ENCODE measurements around the gene SCGB1C2.
"Not testable (repeated sequence)": the region's sequence is repeated elsewhere in the genome, so short reads cannot be mapped to it uniquely, and the experiment has no call there.

The SCGB1C2 gene

DNA sequence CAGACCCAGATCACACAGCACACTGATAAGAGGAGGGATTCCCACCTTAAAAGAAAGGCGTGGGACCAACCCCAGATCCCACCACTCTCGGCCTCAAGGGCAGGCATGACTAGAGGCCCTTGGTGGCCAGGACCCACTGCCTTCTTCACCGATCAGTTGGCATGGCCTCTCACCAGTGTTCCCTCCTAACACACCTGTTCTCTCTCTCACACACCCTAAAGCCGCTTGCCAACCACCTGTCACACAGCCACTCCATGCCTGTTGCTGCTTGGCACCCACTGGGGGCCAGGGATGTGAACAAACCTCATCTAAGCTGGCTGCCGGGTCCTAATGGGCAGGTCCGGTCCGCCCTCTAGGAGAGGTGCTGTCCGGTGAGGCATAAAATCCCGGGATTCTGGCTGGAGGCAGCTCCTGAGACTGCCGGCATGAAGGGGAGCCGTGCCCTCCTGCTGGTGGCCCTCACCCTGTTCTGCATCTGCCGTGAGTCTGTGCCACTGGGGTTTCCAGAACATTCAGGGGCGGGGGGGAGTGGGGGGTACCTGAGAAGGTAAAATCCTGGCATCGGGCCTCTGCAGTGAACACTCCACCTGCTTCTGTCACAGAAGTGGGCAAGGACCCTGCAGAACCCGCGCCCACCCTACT is at the start of gene SCGB1C2:
Gene SCGB1C2 (plus strand): TSS at position 404 of the 642 bp plus-strand sequence. CDS start 22 bp downstream, at position 426.
- not testable (repeated sequence) for DNase-seq

DNA sequence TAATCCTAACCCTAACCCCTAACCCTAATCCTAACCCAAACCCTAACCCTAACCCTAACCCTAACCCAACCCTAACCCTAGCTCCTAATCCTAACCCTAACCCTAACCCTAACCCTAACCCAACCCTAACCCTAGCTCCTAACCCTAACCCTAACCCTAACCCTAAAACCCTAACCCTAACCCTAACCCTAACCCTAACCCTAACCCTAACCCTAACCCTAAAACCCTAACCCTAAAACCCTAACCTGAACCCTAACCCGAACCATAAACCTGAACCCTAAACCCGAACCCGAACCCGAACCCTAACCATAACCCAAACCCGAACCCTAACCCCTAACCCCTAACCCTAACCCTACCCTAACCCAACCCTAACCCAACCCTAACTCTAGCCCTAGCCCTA is 24.3 kb upstream of the SCGB1C2 start:
- not testable (repeated sequence) for DNase-seq

DNA sequence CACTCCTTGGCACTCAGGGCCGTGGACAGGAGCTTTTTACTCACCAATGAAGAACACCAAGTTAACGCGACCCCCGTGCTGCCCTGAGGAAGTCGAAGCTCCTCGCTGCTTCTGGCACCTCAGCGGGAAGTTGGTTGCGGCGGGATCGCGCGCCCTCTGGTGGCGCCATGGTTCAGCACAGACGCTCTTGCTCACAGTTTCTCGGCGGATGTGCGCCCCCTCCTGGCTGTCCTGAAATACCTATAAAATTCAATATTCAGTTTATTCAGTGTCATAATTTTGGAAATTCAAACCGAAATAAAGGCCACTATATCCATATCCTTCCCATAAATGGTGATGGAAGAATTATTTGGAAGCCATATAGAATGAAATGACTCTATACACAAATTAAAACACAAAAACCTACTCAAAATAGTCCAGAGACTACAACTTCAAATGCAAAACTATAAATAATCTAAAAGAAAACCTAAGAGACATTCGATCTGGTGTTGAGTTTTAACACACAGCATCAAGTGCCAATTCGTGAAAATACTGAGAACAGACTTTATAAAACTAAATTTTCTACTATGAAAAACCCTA is 18.9 kb upstream of the SCGB1C2 start:
- DNase-seq = peak in 1 of 2 donors; percentile 67

DNA sequence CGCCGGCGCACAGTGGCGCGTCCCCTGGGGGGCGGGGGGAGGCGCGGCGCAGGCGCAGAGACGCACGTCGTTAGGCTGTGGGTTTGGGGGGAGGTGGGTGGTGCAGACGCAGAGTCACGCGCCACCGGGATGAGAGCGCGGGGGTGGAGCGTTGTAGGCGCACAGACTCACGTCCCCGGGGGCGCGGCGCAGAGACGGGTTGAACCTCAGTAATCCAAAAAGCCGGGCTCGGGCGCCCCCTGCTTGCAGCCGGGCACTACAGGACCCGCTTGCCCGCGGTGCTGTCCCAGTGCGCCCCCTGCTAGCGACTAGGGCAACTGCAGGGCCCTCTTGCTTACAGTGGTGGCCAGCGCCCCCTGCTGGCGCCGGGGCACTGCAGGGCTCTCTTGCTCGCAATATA is 3.4 kb upstream of the SCGB1C2 start:
- not testable (repeated sequence) for DNase-seq

DNA sequence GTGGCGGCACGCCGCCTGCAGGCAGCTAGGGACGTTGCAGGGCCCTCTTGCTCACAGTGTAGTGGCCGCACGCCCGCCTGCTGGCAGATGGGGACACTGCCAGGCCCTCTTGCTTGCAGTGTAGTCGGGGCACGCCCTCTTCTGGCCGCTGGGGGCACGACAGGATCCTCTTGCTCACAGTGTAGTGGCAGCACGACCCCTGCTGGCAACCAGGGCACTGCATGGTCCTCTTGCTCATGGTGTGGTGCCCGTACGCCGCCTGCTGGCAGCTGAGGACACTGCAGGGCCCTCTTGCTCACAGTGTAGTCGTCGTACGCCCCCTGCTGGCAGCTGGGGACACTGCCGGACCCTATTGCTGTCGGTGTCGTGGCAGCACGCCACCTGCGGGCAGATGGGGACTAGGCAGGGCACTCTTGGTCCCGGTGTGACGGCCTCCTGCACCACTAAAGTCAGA is 3.0 kb upstream of the SCGB1C2 start:
- peak in 1 of 2 donors; percentile 28 for DNase-seq

DNA sequence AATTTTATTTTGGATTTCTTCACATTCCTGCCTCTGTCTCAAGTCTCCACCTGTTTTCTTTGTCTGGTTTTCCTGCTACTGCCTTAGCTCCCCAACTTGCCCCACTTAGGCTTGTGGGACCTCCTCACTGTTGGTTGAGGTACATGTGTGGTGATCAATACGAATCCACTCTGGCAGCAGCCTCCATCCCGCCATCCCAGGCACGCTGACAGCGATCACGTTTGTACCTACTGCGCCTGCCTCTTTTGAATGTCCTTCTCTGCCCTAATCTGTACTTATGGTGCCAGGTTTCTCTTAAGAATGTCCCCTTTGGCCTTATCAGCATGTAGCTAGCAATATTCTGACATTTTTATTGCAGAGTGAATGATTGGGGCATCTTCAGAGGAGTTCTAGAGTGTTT is 2.3 kb upstream of the SCGB1C2 start:
- DNase-seq = not testable (repeated sequence)

DNA sequence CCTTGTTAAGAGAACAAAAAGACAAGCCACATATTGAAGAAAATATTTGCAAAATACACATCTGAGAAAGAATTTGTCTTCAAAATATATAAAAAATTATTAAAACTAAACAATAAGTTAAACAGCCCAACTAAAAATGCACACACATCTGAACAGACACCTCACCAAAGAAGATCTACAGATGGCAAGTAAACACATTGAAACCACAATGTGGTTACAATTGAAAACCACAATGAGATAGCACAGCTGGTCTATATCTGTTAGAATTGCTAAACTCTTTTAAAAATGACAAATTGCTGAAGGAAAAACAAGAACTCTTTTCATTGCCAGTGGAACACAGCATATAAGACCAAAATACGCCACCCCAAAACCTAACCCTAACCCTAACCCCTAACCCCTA is 1.5 kb upstream of the SCGB1C2 start:
- DNase-seq = not testable (repeated sequence)

DNA sequence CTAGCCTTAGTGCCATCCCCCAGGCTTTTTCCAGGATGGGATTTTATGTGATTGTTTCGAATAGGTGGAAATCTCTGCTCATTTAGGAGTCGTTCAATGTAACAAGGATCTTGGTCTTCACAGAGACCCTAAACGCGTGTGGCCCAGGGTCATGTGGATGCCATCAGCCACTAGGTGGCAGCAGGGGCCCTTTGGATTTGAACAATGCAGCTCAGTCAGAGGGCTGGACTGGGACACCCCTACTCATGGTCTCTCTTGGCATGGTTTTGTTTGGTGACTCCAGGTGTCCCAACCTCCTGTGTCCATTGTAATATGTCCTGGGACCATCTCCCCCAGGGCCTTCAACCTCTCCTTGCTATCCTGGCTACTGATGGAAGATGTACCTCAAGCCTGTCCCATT is 838 bp upstream of the SCGB1C2 start:
- peak; percentile 49 to 67 for DNase-seq

DNA sequence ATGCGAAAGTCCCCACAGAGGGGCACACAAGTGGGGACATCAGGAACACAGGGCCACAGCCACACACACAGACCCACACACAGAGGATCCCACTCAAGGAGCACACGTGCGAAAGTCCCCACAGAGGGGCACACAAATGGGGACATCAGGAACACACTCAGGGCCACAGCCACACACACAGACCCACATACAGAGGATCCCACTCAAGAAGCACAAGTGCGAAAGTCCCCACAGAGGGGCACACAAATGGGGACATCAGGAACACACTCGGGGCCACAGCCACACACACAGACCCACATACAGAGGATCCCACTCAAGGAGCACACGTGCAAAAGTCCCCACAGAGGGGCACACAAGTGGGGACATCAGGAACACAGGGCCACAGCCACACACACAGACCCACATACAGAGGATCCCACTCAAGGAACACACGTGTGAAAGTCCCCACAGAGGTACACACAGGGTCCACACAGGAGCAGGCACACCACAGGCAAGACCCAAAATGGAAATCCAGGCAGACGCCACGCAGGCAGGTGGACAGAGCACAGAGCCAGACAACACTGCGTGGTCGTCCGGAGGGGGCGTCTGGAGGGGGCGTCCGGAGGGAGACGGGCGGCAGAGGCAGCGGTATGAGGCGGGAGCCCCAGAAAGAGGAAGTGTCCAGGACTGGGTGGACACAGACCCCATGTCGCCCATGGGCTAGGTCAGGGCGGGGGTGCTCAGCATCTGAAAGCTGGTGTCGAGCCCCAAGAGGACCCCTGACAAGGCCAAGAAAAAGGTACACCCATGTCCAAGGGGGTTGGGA is 2.2 kb downstream of the SCGB1C2 start:
- not testable (repeated sequence) for DNase-seq

DNA sequence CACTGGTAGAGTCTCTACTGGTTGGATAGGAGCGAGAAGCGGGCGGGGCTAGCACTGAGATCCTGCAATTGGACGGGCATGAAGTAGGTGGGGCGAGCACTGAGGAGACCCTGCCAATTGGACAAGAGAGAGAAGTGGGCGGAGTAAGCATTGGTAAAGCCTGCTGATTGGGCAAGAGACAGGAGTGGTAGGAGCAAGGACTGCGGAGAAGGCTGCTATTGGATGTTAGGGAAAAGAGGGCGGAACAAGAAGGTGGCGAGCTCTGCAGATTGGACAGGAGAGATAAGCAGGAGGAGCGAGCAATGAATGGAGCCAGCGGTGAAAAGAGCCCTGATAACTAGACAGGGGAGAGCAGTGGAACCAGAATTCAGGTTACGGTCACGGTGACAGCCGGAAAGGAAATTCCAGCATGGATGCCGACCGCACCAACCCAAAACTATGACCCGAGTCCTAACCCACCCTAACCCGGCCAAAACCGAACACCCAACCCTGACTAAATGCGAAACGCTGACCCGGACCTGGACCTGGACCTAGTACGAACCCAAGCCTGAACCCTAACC is 4.8 kb downstream of the SCGB1C2 start:
- no peak for DNase-seq

DNA sequence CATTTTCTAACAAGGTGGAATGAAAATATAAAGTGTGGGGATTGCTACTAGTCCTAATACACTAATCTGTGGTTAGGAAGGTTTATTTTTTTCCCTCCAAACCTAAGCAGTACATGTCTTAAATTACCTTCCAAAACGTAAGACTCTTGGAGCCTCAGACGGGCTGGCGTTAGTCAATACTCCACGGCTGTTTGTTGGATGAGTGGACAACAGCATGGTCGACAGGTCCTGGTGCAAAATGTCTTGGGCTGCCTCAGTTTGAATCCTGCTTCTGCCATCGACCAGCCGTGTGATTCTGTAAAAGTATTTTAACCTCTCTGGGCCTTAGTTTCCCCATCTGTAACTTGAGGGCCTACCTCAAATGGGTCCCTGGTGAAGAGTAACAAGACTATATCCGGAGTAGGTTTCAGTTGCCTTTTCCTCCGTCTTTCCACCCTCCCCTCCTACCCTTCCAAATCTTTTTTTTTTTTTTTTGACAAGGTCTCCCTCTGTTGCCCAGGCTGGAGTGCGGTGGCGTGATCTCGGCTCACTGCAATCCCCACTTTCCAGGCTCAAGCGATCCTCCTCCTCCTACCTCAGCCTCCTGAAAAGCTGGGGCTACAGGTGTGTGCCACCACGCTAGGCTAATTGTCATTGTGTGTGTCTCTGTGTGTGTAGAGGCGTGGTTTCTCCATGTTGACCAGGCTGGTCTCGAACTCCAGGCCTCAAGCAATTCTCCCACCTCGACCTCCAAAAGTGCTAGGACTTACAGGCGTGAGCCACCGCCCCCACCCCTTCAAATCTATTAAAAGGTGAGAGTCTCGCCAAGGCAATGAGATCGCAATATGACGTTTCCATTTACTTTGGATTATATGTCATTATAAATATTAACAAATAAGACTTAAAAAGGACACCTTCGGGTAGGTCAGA is 5.8 kb downstream of the SCGB1C2 start:
- no peak for DNase-seq

DNA sequence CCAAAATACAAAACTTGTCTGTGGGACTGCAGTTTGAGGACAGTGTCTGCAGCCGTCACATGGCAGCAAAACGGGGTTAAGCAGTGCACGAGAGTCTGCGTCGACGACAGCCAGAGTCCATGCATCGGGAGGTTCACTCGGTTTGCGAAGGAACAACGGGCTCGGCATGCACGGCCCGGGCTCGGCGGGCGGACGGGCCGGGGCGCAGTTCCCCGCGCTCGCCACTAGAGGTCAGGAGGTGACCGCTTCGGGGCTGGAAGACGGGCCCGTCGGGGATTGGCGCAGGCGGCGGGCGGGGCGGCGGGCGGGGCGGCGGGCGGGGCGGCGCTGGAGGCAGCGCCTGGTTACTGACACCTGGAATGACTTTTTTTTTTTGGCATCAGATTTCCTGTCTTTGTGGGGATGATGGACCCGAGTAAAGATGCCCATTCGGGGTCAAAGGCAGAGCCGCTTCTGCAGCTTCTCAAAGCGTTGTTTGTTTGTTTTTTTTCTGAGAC is 6.5 kb downstream of the SCGB1C2 start:
- DNase-seq = peak; percentile 93 to 95

DNA sequence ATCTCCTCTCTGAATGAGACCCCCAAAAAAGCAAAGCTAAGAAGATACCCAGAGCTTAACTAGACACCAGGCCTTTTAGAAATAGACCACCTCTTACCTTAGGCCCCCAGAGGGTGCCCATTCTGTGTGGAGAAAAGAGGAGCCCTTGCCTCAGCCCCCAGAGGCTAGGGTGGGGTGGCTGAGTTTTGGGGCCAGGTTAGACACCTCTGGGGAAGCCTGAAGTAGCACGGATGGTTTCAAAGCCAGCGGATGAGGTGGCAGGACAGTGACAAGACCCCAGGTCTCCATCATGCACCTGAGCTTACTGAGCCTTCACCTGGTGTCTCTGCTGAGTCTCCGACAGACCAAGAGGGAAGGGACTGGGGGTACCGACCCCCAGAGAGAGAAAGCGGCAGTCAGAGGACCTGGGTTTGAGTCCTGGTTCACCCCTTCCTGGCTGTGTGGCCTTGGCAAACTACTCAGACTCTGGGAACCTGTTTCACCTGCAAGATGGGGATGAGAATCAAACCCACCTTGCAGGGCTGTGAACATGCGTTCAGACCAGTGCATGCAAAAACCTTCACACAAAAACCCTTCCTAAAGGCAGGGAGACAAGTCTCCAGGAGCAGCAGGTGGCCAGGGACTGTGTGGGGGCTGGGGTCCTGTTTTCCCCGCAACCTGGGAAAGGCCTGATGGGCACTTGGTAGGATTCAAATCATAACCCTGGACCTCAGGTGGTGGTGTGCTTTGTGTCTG is 7.7 kb downstream of the SCGB1C2 start:
- no peak for DNase-seq

DNA sequence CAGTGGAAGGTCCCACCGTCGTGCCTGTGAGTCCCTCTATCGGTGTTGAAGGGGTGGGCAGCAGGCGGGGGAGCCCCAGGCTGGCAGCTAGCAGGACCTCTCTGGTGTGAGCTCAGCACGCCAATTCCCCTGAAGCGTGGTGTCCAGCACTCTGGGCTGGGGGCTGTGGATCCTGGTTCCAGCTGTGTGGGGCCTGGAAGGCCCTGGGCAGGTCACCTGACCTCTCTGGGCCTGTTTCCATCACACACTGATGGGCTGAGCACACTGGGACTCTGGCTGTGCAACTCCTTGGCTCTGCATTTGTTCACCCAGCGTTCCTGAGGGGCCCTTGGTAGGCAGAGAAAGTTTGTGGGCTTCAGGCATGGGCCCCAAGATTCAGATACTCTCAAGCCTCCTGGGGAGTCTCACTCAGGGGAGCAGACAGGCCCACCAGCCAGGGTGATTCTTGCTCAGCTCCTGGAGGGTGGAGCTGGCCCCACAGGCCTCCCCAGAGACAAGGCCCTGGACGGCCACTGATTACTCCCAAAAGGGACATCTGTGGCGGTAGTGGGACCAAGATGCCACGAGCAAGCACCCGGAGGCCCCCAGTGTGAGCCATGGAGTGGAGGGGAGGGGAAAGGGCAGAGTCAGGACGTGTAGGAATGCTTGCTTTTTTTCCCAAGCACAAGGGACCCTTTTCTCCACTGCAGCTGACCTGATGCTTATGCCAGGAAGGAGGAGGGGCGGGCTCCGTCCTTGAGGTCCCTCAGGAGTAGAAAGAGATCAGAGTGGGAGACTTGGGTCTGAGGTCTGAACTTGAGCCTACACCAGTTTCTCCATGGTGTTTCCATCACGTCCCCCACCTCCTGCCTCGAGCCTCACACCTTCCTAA is 8.5 kb downstream of the SCGB1C2 start:
- DNase-seq = no peak

DNA sequence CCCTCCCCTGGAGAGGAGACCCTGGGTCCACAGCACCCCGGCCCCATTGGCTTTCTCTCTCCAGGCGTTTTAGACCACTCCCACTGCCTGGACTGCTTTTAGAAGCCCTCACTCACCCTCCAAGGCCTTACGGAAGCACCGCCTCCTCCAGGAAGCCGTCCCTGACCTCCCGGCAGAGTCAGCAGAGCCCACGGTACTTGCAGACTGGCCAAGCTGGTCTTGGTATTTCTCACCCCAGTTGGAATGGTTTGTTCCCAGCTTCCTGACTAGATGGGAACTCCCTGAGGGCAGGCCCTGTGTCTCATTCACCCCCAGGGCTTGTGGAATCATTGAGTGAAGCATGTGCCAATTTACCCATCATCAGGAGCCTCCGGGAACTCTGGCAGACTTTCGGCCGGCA is 9.2 kb downstream of the SCGB1C2 start:
- DNase-seq = no peak

DNA sequence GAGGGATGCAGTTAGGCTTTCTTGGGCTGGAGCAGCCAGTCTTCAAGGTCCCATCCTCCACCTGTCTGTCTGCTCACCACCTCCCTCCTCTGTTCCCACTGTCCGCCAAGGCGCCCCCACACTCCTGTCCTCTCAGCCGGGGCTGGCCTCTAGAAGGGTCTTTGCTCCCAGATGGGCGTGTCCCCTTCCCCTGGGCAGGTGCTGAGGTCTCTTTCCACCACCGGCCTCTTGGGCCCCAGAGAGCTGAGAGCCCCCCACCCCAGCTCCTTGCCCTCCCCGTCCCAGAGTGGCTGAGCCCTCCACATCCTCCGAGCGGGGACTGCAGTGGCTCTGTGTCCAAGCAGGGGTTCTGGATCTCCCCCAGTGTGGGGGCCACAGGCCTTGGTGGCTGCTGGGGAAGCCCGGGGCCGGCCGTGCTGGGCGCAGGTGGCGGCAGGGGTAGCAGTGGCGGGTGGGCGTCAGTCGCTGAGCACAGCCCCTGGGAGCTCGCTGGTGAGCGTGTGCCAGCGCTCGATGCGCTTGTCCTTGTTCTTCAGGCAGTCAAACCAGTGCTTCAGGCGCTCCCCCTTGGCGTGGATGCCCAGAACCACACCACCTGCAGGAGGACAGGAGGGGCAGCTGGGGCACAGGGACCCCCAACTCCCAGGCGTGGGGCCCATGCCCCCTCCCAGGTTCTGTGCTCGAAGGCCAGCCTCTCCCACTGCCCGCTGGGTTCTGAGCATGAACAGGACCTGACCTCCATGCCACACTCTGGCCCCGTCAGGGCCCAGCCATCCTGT is 9.8 kb downstream of the SCGB1C2 start:
- no peak for DNase-seq

DNA sequence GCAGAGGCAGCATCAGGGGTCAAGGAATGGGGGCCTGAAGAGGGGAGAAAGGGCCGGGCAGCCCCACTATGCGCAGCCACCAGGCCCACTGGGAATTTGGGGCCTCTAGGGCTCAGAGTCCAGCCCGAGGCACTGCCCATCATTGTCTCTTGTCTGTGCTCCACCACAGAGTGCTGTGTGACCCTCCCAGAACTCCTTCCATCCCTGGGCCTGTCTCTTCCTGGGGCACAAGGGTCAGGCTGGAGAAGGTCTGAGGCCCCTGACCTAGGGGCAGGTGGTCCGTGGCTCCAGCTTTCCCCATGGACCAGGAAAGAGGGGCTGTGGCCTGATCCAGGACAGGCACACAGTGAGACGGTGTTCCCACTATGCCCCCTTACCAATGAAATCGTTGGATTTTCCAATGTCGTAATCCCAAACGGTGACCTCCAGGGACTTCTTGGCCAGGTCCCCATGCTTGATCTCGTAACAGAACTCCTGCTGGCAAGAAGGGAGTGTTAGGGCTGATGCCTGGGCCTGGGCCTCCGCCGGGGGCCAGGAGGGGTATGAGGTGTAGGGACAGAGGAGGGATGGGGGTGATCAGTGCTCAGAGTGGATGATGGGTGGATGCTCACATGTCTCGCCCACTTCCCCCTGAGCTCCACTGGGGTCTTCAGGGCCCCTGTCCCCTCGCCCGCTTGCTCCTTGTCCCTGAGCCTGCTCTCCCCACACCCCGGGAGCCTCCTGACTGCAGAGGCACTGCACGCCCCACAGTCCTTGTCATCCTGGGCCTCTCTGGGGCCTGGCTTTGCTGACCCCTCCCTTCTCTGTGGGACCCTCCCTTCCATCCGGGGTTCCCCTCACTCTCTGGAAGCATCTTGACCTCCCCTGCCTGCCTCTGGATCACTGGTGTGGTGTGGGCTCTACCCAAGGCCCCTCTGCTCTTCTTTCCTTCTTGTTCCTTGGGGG is 10.7 kb downstream of the SCGB1C2 start:
- no peak for DNase-seq

DNA sequence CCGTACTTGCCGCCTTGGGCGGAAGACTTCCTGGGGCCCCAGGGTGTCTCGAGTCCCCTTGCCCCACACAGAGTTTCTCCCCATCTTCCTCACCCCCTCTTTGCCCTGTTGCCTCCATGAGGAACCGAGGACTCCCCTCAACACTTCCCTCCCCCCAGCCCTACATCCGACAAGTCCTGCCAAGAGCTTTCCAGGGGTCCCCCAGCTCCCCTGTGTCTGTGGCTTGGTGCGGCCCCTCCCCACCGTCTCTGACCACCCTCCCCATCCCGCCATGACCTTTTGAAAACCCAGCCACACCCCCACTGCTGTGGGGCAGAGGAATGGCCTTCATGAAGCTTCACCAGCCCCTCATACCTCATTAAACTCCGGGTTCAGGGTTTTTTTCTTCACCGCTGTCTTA is 11.4 kb downstream of the SCGB1C2 start:
- DNase-seq = no peak
